K562 (cell line): ENCODE data around the gene PTPN14. TPM values are rescaled to one million over a fixed set of nuclear protein-coding genes. Genes with fewer than 3 reads are reported as not detected.

Source experiments
- ATAC-seq: fragments of 200-7000 bp; cut with Tn5 transposase; 3 replicates; pipeline ENCODE4 v1.9.1; 2020; ENCODE audit warnings: moderate library complexity
- BruUV-seq: library from RNA; stranded (reverse); fragments of 400-500 nt; replicated peaks from 2 replicates; lab custom pipeline; 2021; lab: Mats Ljungman, UMichigan
- CTCF ChIA-PET: fragments of 300-600 bp; formaldehyde crosslinking; extraction: SDS; loops from one replicate; lab custom pipeline; 2021; ENCODE audit warnings: low intra/inter-chr PET ratio; lab: Yijun Ruan, JAX
- POLR2A ChIA-PET: fragments of 300-600, 350-650 bp; sonication (Branson Sonifier 250); formaldehyde crosslinking; extraction: SDS; loops from one replicate; lab custom pipeline; 2021; ENCODE audit warnings: antibody characterized with exemption, inconsistent platforms; lab: Yijun Ruan, JAX
- DNase-seq, 4 experiments: peaks; one replicate each; pipeline versions ENCODE4 v3.0.0 to v3.0.0-alpha.2; 2011 to 2018; ENCODE audit warnings: low spot score in 3 of 4, mixed read lengths in 3 of 4; ENCODE audit errors: extremely low read depth in 1 of 4
- FAIRE-seq: peaks from 2 replicates; lab custom pipeline; 2011; peaks lifted over from hg19 to GRCh38; lab: Jason Lieb, UNC
- H2AFZ ChIP-seq: 2 replicates; pipeline ENCODE4 v1.6.0; 2011; ENCODE audit warnings: low read depth, low read length, control low read depth, inconsistent platforms
- H3K27ac ChIP-seq: fragments of 200-600 bp; 3 replicates; pipeline ENCODE4 v1.8.0; 2011; ENCODE audit warnings: low read depth, mild to moderate bottlenecking, control low read depth, inconsistent platforms, low read length, moderate library complexity, mixed read lengths; ENCODE audit errors: extremely low read depth
- H3K27me3 ChIP-seq, 2 experiments: fragments of 300-600 bp in 1 of 2; 2 replicates in 1 of 2; 3 replicates in 1 of 2; pipeline versions ENCODE4 v1.6.0 to v1.8.0; 2011; ENCODE audit warnings: inconsistent platforms in 2 of 2, low read length in 2 of 2, mild to moderate bottlenecking in 1 of 2, mixed read lengths in 1 of 2, moderate library complexity in 1 of 2; ENCODE audit not compliant: control insufficient read depth in 2 of 2, insufficient read depth in 2 of 2
- H3K36me3 ChIP-seq: fragments of 300-600 bp; 3 replicates; pipeline ENCODE4 v1.8.0; 2011; ENCODE audit warnings: mild to moderate bottlenecking, low read length, inconsistent platforms; ENCODE audit not compliant: control insufficient read depth, insufficient read depth
- H3K4me1 ChIP-seq, 2 experiments: fragments of 200-600 bp in 1 of 2; replicated peaks in 1 of 2; 2 replicates in 1 of 2; 3 replicates in 1 of 2; pipeline versions ENCODE4 v1.5.1 to v1.8.0; 2011; ENCODE audit warnings: inconsistent platforms in 2 of 2, low read length in 2 of 2, mild to moderate bottlenecking in 1 of 2, mixed read lengths in 1 of 2, moderate library complexity in 1 of 2; ENCODE audit not compliant: control insufficient read depth in 2 of 2, insufficient read depth in 2 of 2
- H3K4me2 ChIP-seq: 2 replicates; pipeline ENCODE4 v1.6.1; 2011; ENCODE audit warnings: low read length, control low read depth, inconsistent platforms, mixed read lengths; ENCODE audit not compliant: insufficient read depth
- H3K4me3 ChIP-seq: fragments of 200-600 bp; sonication (generic), shearing (Covaris generic); 2 replicates; pipeline ENCODE4 v1.5.1; 2016; ENCODE audit warnings: control low read depth, inconsistent platforms
- H3K79me2 ChIP-seq: fragments of 200-600 bp; 3 replicates; pipeline ENCODE4 v1.8.0; 2011; ENCODE audit warnings: low read length, inconsistent platforms; ENCODE audit not compliant: control insufficient read depth, insufficient read depth
- H3K9ac ChIP-seq, 2 experiments: 2 replicates each; pipeline versions ENCODE4 v1.6.0 to v1.6.1; 2011; ENCODE audit warnings: low read depth in 2 of 2, low read length in 2 of 2, control low read depth in 1 of 2, inconsistent platforms in 1 of 2, mild to moderate bottlenecking in 1 of 2, mixed read lengths in 1 of 2; ENCODE audit not compliant: insufficient read depth in 1 of 2
- H3K9me1 ChIP-seq: one replicate; pipeline ENCODE4 v1.6.0; 2011; ENCODE audit warnings: inconsistent platforms, mild to moderate bottlenecking, low read length, moderate library complexity; ENCODE audit not compliant: control insufficient read depth, insufficient read depth
- H3K9me3 ChIP-seq: replicated peaks from 2 replicates; pipeline ENCODE4 v1.5.1; 2011; ENCODE audit warnings: low read depth, low read length, inconsistent platforms; ENCODE audit not compliant: control insufficient read depth, insufficient read depth
- H4K20me1 ChIP-seq: replicated peaks from 2 replicates; pipeline ENCODE4 v1.6.1; 2011; ENCODE audit warnings: low read length, inconsistent platforms, mixed read lengths; ENCODE audit not compliant: control insufficient read depth, insufficient read depth
- ESRRB ChIP-seq: fragments of 250-450 bp; sonication (Bioruptor Pico); IDR thresholded peaks from 2 replicates; pipeline ENCODE4 v1.5.0; 2020; ENCODE audit warnings: mild to moderate bottlenecking, moderate library complexity, borderline replicate concordance
- IFI16 ChIP-seq: fragments of 250-450 bp; sonication (Bioruptor Pico); IDR thresholded peaks from 2 replicates; pipeline ENCODE4 v2.1.2; 2022; ENCODE audit warnings: mild to moderate bottlenecking, inconsistent platforms
- WGBS: fragments of 100-300 bp; shearing (Covaris generic); methylation state at CpG from one replicate; pipeline ENCODE4 v1.1.6; 2016; ENCODE audit warnings: low coverage, mixed read lengths; ENCODE audit not compliant: insufficient coverage; ENCODE audit errors: missing lambda C conversion rate; 5-methylcytosine and 5-hydroxymethylcytosine counted together
- in situ Hi-C: fragments of 300-500 bp; cut with MboI; formaldehyde crosslinking; loops from 4 replicates; pipeline ENCODE4 v1.15.0; 2018; ENCODE audit warnings: inconsistent platforms, mixed read lengths
- intact Hi-C: fragments of 100-400 bp; cut with micrococcal nuclease; formaldehyde crosslinking; loops from 2 replicates; pipeline ENCODE4 v1.14.2; 2022
- polyA plus RNA-seq, 8 experiments: library from polyadenylated mRNA; depleted of rRNA in 4 of 8; stranded (reverse) in 5 of 8; unstranded in 3 of 8; fragments of >200 nt; fragmentation: Nextera tagmentation in 2 of 8; fragmentation: Illumina TruSeq in 1 of 8; extraction: Ambion mirVana in 2 of 8; extraction: Trizol in 1 of 8; gene quantifications; 2 replicates each; pipeline versions ENCODE4 v1.2.1 to v1.2.3, GENCODE V29; 2011 to 2014; ENCODE audit warnings: inconsistent platforms in 1 of 8, missing spikeins in 1 of 8
- total RNA-seq, 7 experiments: library from RNA; depleted of rRNA in 6 of 7; stranded (reverse); fragments of >200 nt in 6 of 7; fragmentation: Illumina TruSeq in 2 of 7; extraction: Trizol in 2 of 7; gene quantifications; 2 replicates each; pipeline versions ENCODE4 v1.2.1 to v1.2.3, GENCODE V29; 2011 to 2021; ENCODE audit warnings: low replicate concordance in 1 of 7
- TF ChIP-seq, protein P1 (sequence below), 3 experiments: IDR thresholded peaks in 2 of 3; conservative IDR thresholded peaks in 1 of 3; 2 replicates each; pipeline ENCODE4 v1.5.1; 2011 to 2012; ENCODE audit warnings: low read length in 3 of 3, mild to moderate bottlenecking in 3 of 3, control low read depth in 2 of 3, improper control_type of control experiment in 1 of 3, inconsistent platforms in 1 of 3, low read depth in 1 of 3, mixed read lengths in 1 of 3, moderate library complexity in 1 of 3; ENCODE audit not compliant: insufficient read depth in 2 of 3
- TF ChIP-seq, protein P2 (sequence below): sonication (generic); formaldehyde crosslinking; IDR thresholded peaks from 2 replicates; pipeline ENCODE4 v1.8.1; 2023; ENCODE audit warnings: mild to moderate bottlenecking, missing genetic modification reagents

The PTPN14 gene
- total and polyA plus RNA-seq, 9 of the 15 experiments (the other 6 are each of a cell fraction or from before 2014, with no cell fraction given): 0.01 to 0.29 (median 0.04) TPM; not detected in 6

DNA sequence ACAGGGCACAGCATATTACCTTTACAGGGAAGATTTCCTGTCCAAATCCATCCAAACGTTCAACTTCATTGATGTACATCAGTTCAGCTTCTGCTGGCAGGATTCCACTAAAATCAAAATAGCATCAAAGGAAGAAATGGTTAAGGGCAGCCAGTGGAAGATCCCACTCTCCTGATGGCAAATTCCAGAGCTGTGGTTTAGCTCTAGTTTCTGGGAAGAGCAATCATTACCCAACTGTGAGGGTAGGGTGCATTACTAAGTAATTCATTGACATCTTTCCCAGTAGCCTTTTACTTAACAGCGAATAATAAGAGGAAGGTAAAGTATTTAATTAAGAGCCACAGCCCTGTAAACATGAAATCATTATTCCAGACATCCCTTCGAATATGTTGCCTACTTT lies 149.7 kb downstream of the PTPN14 start:
- POLR2A ChIA-PET: interaction anchor here (1.6 kb wide), 1 partner anchor 12 kb away, joined by 3 read pairs; no protein-coding TSS in a partner anchor
- H3K9ac ChIP-seq: no peak overlapping the region
- H3K27ac ChIP-seq: no peak overlapping the region
- H2AFZ ChIP-seq: no peak overlapping the region
- BruUV-seq: no TSS peak
- FAIRE-seq (no peak), DNase-seq (no peak), ATAC-seq (no peak)
- TF ChIP-seq, protein P1, sequence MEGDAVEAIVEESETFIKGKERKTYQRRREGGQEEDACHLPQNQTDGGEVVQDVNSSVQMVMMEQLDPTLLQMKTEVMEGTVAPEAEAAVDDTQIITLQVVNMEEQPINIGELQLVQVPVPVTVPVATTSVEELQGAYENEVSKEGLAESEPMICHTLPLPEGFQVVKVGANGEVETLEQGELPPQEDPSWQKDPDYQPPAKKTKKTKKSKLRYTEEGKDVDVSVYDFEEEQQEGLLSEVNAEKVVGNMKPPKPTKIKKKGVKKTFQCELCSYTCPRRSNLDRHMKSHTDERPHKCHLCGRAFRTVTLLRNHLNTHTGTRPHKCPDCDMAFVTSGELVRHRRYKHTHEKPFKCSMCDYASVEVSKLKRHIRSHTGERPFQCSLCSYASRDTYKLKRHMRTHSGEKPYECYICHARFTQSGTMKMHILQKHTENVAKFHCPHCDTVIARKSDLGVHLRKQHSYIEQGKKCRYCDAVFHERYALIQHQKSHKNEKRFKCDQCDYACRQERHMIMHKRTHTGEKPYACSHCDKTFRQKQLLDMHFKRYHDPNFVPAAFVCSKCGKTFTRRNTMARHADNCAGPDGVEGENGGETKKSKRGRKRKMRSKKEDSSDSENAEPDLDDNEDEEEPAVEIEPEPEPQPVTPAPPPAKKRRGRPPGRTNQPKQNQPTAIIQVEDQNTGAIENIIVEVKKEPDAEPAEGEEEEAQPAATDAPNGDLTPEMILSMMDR (IDR thresholded peaks at IDR 0.05 in 2 of 3, conservative IDR thresholded peaks at IDR 0.05 in 1 of 3; ENCODE audit: insufficient read depth in 2 of 3, low read depth in 1 of 3, low read length in 3 of 3): no peak
- TF ChIP-seq, protein P2, sequence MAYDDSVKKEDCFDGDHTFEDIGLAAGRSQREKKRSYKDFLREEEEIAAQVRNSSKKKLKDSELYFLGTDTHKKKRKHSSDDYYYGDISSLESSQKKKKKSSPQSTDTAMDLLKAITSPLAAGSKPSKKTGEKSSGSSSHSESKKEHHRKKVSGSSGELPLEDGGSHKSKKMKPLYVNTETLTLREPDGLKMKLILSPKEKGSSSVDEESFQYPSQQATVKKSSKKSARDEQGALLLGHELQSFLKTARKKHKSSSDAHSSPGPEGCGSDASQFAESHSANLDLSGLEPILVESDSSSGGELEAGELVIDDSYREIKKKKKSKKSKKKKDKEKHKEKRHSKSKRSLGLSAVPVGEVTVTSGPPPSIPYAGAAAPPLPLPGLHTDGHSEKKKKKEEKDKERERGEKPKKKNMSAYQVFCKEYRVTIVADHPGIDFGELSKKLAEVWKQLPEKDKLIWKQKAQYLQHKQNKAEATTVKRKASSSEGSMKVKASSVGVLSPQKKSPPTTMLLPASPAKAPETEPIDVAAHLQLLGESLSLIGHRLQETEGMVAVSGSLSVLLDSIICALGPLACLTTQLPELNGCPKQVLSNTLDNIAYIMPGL: no peak
- TF ChIP-seq ESRRB (CRISPR knock-in tag) (no peak), IFI16 (CRISPR knock-in tag) (no peak)
- intact Hi-C loops (no loop called here), in situ Hi-C loops (no loop called here)
- no peaks in the 10 kb centered on the region for H3K79me2 ChIP-seq
- no peaks in the 10 kb centered on the region for H4K20me1 ChIP-seq
- CTCF ChIA-PET: no interaction called here
- H3K4me2 ChIP-seq: no peak overlapping the region
- WGBS: 0% methylated on average over 3 of the region's 3 CpGs
- H3K9me3 ChIP-seq: no peaks in the 10 kb centered on the region
- peaks cover 2 to 27% of the 10 kb centered on the region in 2 experiments; a peak in 4 of 5 replicates for H3K27me3 ChIP-seq
- H3K36me3 ChIP-seq: no peaks in the 10 kb centered on the region
- no peak overlapping the region for H3K4me3 ChIP-seq
- no peaks in the 10 kb centered on the region for H3K4me1 ChIP-seq
- no peaks in the 10 kb centered on the region for H3K9me1 ChIP-seq
